Head of caudate nucleus (tissue), 42 donors: ENCODE results near the gene MCMBP.

Experiments used
- DNase-seq, 42 donors: peaks; one replicate each; pipeline versions ENCODE4 v3.0.0 to v3.0.0-alpha.2; 2020 to 2021; ENCODE audit warnings: mixed read lengths in 7 of 42
- intact Hi-C: fragments of 100-400 bp; cut with DNase I; formaldehyde crosslinking; loops from one replicate; pipeline ENCODE4 v1.15.0; 2022

MCMBP gene

DNA sequence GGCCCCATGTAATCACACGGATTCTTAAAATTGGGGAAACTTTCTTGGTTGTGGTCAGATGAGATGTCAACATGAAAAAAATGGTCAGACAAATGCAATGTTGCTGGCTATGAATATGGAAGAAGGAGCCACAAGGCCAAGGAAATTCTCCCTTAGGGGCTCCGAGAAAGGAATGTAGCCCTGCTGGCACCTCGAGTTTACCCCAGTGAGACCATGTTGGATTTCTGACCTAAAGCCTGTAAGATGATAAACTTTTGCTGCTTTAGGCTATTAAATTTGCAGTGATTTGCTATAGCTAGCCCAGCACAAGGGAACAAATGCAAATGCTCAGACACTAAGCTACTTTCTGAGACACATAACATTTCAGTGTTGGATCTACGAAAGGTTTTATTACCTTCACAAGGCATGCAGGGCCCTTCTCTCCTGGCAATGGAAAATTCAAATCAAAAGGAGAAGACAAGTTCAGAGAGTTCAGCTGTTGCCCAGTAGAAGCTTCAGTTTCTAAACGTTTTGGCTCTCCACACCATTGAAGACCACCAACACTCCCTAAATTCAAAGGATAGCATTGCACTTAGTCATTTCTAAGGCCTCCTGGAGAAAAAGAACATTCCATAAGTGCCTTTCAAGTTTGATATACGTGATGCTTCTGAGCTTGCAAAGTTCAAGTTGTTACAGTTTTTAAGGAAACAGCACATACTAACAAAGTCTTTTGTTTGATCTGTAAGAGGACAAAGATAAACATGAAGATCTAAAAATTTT is 23.4 kb downstream of the MCMBP start:
- DNase-seq = no peak
- intact Hi-C loops = no loop called here

DNA sequence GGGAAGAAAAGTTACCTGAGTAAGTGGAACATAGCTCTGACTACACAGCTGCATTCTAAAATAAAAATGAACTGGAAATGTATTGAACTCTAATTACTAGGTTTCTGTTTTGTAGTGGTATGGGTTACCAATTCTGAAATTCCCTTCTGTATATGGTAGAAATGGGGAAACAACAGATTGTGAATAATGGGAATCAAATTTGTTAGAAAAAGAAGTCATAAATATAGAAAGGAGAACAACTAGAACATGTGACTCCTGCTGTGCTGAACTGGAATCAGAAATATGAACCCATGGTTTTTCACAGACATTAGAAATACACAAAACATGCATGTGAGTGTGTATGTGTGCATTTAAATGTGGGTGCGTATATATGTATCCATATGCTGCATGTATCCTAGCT is 27.0 kb downstream of the MCMBP start:
- DNase-seq = no peak
- intact Hi-C loops = no loop called here

- DNase-seq = no peak
- intact Hi-C loops = no loop called here
Observed at GRCh38 chr10:119834188-119834587, 38.5 kb downstream of the MCMBP start.

DNA sequence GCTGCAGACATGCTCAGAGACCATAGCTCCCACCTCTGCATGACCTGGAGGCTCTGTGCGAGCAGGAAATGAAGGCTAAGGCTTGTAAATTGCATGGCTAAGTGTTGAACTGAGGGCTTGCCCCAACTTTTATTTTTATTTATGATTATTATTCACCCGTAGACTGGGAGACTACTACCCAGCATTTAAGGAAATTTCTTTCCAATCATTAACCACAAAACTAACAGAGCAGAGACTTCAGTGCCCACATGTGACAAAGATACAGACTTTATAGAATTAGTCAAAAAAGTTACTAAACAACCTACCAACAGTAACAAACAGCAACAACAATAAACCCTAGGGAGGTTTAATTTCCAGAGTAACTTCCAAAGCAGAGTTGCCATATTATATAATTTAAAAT is 39.7 kb downstream of the MCMBP start:
- intact Hi-C loops = no loop called here
- DNase-seq = no peak

DNA sequence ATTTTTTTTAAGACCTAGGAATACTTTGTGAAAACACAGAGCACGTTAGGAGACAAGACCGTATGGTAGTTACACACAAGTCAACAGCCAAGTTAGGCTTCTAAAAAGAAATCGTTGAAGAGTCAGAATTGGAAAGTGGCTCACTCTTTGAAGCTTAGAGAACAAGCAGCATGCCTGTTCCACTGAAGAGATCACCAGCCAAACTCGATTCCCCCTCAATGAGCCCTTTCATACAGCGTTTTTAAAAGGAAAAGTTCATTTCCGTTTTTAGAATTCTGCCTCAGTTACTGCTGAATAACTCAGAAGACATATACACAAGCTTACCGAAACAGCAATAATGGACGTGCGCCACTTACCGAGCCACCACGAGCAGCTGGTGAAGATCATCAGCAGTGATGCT is 41.0 kb downstream of the MCMBP start:
- peak in 1 of 42 donors; percentile 26 for DNase-seq
- intact Hi-C loops = no loop called here

DNA sequence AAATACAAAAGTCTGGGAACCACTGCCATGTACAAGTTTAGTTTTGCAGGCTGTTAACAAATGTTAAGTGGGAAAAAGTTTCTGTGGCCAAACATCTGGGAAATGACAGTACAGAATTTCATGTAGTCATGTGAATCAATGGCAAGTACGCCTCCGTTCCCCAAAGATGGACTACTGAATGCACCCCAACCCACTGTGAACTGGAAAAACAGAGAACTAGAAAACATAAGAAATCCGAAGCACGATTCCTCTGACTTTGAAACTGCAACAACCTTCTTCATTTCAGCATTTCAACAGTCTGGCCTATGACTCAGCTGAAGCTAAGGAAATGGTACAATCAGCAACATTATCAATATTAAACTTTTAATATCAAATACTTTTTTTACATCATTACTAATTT is 41.8 kb downstream of the MCMBP start:
- intact Hi-C loops = no loop called here
- DNase-seq = no peak

DNA sequence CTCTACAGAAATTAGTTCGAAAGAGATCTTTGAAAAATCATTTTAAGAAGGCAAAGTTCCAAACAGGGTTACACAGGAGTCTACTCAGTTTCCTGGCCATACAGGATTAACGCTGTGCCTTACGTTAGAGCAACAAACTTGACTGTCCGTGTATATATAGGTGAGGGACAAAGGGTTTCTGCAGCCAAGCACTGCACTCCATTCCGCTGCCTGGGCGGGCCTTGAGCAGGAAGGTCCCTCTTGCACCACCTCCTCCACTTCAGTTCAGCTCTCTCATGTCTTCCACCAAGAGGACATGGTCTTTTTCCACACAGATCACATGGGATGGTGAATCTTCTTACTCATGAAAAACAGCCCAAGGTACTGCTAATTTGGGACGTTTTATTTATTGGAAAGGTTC is 43.2 kb downstream of the MCMBP start:
- intact Hi-C loops = no loop called here
- DNase-seq = no peak

DNA sequence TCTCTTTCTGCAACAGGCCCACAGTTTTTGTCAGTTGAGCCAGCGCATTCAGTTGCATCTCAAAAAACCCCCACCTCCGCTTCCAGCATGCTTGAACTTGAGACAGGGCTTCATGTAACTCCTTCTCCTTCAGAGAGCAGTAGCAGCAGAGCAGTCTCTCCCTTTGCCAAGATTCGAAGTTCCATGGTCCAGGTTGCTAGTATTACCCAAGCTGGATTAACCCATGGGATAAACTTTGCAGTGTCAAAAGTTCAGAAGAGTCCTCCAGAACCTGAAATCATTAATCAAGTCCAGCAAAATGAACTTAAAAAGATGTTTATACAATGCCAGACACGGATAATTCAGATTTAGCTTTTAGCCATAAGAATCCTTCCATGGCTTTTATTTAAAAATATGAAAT is 45.2 kb downstream of the MCMBP start:
- DNase-seq = no peak
- intact Hi-C loops = no loop called here

- DNase-seq = no peak
- intact Hi-C loops = no loop called here
Observed at GRCh38 chr10:119826771-119827170, 45.9 kb downstream of the MCMBP start.

DNA sequence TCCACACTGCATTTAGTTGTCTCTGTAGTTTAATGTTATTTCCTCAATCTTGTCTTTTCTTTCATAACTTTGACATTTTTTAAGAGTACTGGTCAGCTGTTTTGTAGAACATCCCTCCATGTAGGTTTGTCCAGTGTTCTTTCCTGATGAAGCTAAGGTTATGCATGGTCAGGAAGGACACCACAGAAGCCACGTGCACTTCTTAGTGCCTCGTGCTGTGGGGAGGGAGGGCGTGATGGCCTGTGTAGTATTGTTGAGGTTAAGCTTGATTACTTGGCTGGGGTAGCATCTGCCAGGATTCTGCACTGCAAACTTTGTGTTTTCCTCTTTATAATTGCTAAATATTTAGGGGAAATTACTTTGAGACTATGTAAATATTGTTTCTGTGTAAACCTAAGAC is 48.3 kb downstream of the MCMBP start:
- DNase-seq = no peak
- intact Hi-C loops = no loop called here

GRCh38 chr10:119821182-119821581 is 51.5 kb downstream of the MCMBP start:
- intact Hi-C loops = no loop called here
- DNase-seq = no peak

- DNase-seq = peak in 4 of 42 donors; percentile 8 to 23 (median 16)
- intact Hi-C loops = no loop called here
Observed at GRCh38 chr10:119818889-119819270, 53.8 kb downstream of the MCMBP start.

DNA sequence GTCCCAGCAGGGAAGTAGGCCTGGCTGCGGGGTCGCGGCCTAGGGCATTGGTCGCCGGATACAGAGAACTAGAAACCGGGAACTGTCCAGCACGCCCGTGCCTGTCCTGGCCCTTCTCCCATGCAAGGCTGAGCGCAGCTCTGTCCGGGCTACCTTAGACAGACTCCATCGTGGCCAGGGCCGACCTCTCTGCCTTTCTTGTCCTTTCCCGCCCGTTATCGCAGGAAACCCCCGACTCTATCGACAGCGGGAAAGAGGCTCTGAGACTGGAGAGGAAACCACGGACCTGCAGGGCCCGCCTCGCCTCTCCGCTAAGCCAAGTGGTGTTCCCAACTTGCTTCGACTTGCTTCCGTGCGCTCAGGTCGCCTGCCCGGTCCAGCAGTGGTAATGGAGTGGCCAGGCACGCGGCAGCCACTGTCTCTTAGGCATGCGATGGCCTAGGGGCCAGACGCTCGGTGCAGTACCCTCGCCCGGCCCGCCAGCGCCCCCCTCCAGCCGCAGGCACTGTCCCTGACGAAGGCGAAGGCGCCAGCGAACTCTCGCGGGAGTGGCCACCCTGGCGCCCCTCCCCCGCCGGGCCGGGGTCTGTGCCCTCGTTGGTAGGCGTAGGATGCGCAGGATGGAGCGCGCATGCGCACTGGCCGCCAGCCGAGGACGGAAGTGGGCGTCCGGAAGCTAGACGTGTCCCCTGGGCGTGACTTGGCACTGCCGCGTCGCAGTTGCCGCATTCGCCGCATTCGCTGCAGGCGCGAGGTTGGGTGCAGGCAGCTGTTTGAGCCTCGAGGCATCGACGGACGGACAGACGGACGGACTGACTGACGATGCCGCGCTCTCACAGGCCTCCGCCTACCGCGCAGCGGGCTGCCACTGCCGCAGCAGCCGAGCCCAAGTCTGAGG is 54.4 kb downstream of the MCMBP start:
- peak; percentile 44 to 87 (median 73) for DNase-seq
- intact Hi-C loops = no loop called here

DNA sequence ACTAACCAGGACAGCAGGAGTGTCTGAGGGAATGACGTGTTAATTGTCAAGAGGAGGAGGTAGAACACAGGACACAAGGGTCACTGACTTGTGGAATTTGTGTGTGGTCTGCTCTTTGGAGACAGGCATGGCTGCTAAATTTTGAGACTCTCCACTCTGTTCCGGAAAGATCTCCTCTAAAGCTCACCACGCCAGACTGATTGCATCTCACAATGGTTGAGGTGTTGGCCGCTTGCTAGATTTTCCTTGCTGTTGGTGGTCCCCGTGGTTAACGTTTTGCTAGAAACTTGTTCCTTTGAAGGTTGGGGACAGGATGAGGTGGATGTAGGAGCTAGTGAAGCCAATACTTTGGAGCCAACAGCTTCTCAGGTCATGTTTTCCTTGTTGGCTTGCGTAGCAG is 57.0 kb downstream of the MCMBP start:
- DNase-seq = no peak

DNA sequence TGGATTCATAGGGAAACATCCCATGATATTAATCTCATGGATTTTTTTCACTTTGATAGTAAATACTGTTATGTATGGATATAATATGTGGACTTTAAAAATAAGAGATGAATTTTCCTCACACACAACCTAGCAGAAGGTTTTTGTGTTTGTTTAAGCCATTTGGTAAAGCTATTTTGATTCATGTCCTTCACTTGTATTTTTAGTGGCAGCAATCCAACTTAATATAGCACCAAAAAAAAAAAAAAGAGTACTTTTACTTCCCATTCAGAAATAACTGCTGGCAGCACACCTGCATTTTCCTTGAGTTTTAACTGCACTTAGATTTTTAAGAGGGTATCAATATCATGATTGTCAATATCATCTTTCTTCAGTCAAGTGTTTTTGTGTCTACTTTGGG is 60.0 kb downstream of the MCMBP start:
- intact Hi-C loops = no loop called here
- DNase-seq = no peak

More for the DNA sequence above, 57.0 kb downstream of the MCMBP start:
- intact Hi-C loops = no loop called here

- intact Hi-C loops = no loop called here
- DNase-seq = no peak
Observed at GRCh38 chr10:119811122-119811521, 61.5 kb downstream of the MCMBP start.

- intact Hi-C loops = no loop called here
- DNase-seq = no peak
Observed at GRCh38 chr10:119807960-119808697, 64.5 kb downstream of the MCMBP start.

DNA sequence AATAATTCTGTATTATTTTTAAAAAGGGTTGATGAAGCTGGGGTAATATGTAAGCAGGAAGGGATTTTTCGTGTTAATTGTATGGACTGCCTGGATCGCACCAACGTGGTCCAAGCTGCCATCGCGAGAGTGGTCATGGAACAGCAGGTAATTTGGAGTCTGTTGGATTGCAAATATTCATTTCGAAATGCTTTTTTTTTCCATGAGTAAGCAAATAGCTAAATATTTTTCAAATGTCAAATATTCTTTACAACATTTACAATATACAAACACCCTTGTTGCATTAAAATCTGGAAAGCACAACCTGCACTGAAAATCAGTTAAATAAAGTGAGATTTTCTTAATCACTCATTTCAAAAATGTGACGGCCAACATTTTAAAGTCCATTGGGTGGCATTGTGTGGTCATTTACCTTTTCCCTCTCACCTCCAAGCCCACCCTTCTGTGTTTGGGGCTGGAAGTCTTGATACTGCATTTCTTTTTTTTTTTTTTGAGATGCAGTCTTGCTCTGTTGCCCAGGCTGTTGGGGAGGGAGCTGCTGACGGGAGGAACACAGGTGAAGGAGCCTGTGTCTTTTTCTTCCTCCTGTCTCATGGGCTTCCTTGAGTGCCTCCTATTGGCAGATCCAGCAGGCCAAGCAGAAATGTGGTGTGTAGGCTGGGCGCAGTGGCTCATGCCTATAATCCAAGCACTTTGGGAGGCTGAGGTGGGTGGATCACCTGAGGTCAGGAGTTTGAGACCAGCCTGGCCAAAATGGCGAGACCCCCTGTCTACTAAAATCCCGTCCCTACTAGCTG is 66.1 kb downstream of the MCMBP start:
- DNase-seq = no peak
- intact Hi-C loops = no loop called here

GRCh38 chr10:119805702-119806230 is 66.9 kb downstream of the MCMBP start:
- no peak for DNase-seq
- intact Hi-C loops = no loop called here
